Lower leg skin (tissue), 4 donors: ENCODE results near the gene MCTP2. TPM values are rescaled to one million over a fixed set of nuclear protein-coding genes. Genes with fewer than 3 reads are reported as not detected.
A peak's percentile ranks its signal among the peaks of the same experiment; 100 is the strongest.

Source experiments
- DNase-seq, 2 donors: peaks; one replicate each; pipeline ENCODE4 v3.0.0-alpha.2; 2019; ENCODE audit warnings: low spot score in 2 of 2
- H3K4me3 ChIP-seq: fragments of 200-600 bp; sonication (generic); 2 replicates; pipeline ENCODE4 v1.5.1; 2017; ENCODE audit warnings: mild to moderate bottlenecking, low read depth; ENCODE audit not compliant: poor library complexity, severe bottlenecking
- POLR2A ChIP-seq, 2 donors: fragments of 450-650 bp; IDR thresholded peaks; one replicate each; pipeline ENCODE4 v1.6.1; 2016 to 2017; ENCODE audit warnings: antibody characterized with exemption in 2 of 2, mild to moderate bottlenecking in 1 of 2, moderate library complexity in 1 of 2
- WGBS, 2 donors: methylation state at CpG; one replicate each; pipeline ENCODE4 v1.1.5; 2018; 5-methylcytosine and 5-hydroxymethylcytosine counted together
- intact Hi-C: fragments of 100-400 bp; cut with DNase I; formaldehyde crosslinking; loops from one replicate; pipeline ENCODE4 v1.15.0; 2023; ENCODE audit warnings: low total_unique reads
- total RNA-seq, 4 donors: library from RNA; depleted of rRNA; stranded (reverse); fragments of >200 nt; gene quantifications; one replicate each; pipeline ENCODE4 v1.1.0, GENCODE V29; 2016
- TF ChIP-seq, protein P1 (sequence below), 3 donors: fragments of 450-650 bp; IDR thresholded peaks; one replicate each; pipeline ENCODE4 v1.5.1; 2016; ENCODE audit warnings: antibody characterized with exemption in 3 of 3, mild to moderate bottlenecking in 3 of 3, moderate library complexity in 2 of 3

Gene MCTP2
- total RNA-seq, 4 donors from 2014 or later, result 18.9 to 24.1 (median 20.4) TPM

GRCh38 chr15:94196531-94196930 lies 34.8 kb upstream of the MCTP2 start:
- TF ChIP-seq, protein P1, sequence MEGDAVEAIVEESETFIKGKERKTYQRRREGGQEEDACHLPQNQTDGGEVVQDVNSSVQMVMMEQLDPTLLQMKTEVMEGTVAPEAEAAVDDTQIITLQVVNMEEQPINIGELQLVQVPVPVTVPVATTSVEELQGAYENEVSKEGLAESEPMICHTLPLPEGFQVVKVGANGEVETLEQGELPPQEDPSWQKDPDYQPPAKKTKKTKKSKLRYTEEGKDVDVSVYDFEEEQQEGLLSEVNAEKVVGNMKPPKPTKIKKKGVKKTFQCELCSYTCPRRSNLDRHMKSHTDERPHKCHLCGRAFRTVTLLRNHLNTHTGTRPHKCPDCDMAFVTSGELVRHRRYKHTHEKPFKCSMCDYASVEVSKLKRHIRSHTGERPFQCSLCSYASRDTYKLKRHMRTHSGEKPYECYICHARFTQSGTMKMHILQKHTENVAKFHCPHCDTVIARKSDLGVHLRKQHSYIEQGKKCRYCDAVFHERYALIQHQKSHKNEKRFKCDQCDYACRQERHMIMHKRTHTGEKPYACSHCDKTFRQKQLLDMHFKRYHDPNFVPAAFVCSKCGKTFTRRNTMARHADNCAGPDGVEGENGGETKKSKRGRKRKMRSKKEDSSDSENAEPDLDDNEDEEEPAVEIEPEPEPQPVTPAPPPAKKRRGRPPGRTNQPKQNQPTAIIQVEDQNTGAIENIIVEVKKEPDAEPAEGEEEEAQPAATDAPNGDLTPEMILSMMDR (IDR thresholded peaks at IDR 0.05), result no peak
- no peak for TF ChIP-seq POLR2A (IDR thresholded peaks at IDR 0.05)
- 84 to 89% methylated on average over 4 of the region's 4 CpGs for WGBS, 2 donors
- intact Hi-C loops, result no loop called here

GRCh38 chr15:94198633-94199032 lies 32.7 kb upstream of the MCTP2 start:
- WGBS, 2 donors, result 64 to 70% methylated on average over 2 of the region's 2 CpGs
- no peak for TF ChIP-seq POLR2A (IDR thresholded peaks at IDR 0.05)
- TF ChIP-seq, protein P1 (IDR thresholded peaks at IDR 0.05), result no peak
- H3K4me3 ChIP-seq, result no peak overlapping the region
- intact Hi-C loops, result no loop called here
- no peak for DNase-seq

More at GRCh38 chr15:94196531-94196930, 34.8 kb upstream of the MCTP2 start:
- no peak for DNase-seq
- H3K4me3 ChIP-seq, result no peak overlapping the region

DNA sequence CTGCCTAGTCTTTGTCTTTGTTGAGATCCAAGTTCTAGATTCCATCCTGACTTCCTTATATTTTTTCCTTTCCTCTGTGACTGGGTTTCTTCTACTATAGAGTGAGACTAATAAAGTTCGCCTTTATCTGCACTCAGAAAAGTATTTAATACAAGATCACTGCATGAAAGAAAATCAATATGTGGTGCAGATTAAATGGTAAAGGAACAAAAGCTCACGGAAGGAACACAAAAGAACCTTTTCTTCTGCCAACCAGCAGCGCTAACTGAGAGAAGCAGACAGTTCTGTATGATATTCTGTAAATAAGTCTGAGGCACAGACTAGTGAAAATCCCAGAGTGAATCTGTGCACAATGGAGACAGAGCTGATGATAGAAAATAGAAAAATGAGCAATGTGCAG lies 31.6 kb upstream of the MCTP2 start:
- no peak for DNase-seq
- WGBS, 2 donors, result 95 to 97% methylated on average over 3 of the region's 3 CpGs
- no peak for TF ChIP-seq POLR2A (IDR thresholded peaks at IDR 0.05)
- TF ChIP-seq, protein P1 (IDR thresholded peaks at IDR 0.05), result no peak
- intact Hi-C loops, result no loop called here
- H3K4me3 ChIP-seq, result no peak overlapping the region

DNA sequence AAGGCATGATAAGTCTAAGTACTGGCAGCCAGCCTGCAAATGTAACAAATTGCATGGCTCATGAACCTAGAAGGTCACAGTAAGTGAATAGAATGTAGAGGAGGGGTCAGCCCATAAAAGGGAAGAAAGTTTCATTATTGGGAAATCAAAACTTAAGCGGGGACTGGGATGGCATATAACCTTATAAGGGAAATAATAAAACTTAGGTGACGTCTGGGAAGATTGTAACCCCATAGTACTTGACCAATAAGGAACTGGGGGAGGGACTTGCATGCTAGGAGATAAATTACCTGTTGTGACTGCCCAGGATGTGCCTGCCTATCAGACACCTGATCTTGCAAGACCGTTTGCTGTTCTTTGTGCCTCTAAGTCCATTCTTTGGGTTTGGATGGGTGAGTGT lies 28.1 kb upstream of the MCTP2 start:
- intact Hi-C loops, result no loop called here
- DNase-seq, result no peak
- H3K4me3 ChIP-seq, result no peak overlapping the region
- TF ChIP-seq, protein P1 (IDR thresholded peaks at IDR 0.05), result no peak
- no peak for TF ChIP-seq POLR2A (IDR thresholded peaks at IDR 0.05)
- WGBS, 2 donors, result 44 to 59% methylated on average over 3 of the region's 3 CpGs

GRCh38 chr15:94205366-94205765 lies 26.0 kb upstream of the MCTP2 start:
- intact Hi-C loops, result no loop called here
- no peak overlapping the region for H3K4me3 ChIP-seq
- TF ChIP-seq, protein P1 (IDR thresholded peaks at IDR 0.05), result no peak
- TF ChIP-seq POLR2A (IDR thresholded peaks at IDR 0.05), result no peak
- DNase-seq, result no peak
- WGBS, 2 donors, result 66 to 78% methylated on average over 7 of the region's 7 CpGs

- TF ChIP-seq, protein P1 (IDR thresholded peaks at IDR 0.05), result no peak
- TF ChIP-seq POLR2A (IDR thresholded peaks at IDR 0.05), result no peak
- DNase-seq, result peak in 1 of 2 donors; percentile 18
- H3K4me3 ChIP-seq, result no peak overlapping the region
- 54 to 57% methylated on average over 11 of the region's 11 CpGs for WGBS, 2 donors
- intact Hi-C loops, result no loop called here
Measured at GRCh38 chr15:94206463-94207167, 24.7 kb upstream of the MCTP2 start.
